Naive thymus-derived CD8-positive, alpha-beta T cell (primary cell): Measurements from ENCODE around the gene MICAL2. TPM values are rescaled to one million over a fixed set of nuclear protein-coding genes. Genes with fewer than 3 reads are reported as not detected.

Experiments
- ATAC-seq, 2 donors: fragments of 150-1000 bp; cut with Tn5 transposase in 1 of 2; sonication (Bioruptor Pico), chemical (Tn5 transposase) in 1 of 2; 1 replicate in 1 of 2; 2 replicates in 1 of 2; pipeline ENCODE4 v1.10.0; 2021; ENCODE audit warnings: mild to moderate bottlenecking in 2 of 2, moderate library complexity in 2 of 2
- POLR2A ChIA-PET: fragments of 350-600 bp; sonication (Branson Sonifier 250); formaldehyde crosslinking; loops from one replicate; lab custom pipeline; 2021; ENCODE audit warnings: antibody characterized with exemption; lab: Charles Lee
- DNase-seq, 10 donors: peaks; one replicate each; pipeline versions ENCODE4 v3.0.0 to v3.0.0-alpha.2; 2020 to 2022
- H3K27ac Mint-ChIP-seq, 10 donors: one replicate each; pipeline ENCODE4 v1.8.0; 2020 to 2022; ENCODE audit warnings: mild to moderate bottlenecking in 10 of 10, mixed read lengths in 10 of 10, moderate library complexity in 4 of 10, inconsistent platforms in 1 of 10
- H3K27me3 Mint-ChIP-seq, 5 donors: one replicate each; pipeline ENCODE4 v1.8.0; 2021 to 2022; ENCODE audit warnings: mixed read lengths in 5 of 5
- H3K36me3 Mint-ChIP-seq, 3 donors: one replicate each; pipeline ENCODE4 v1.8.0; 2020 to 2022; ENCODE audit warnings: mixed read lengths in 3 of 3, mild to moderate bottlenecking in 2 of 3, inconsistent platforms in 1 of 3
- H3K4me1 Mint-ChIP-seq, 4 donors: one replicate each; pipeline ENCODE4 v1.8.0; 2021 to 2022; ENCODE audit warnings: mixed read lengths in 4 of 4
- H3K4me3 Mint-ChIP-seq, 10 donors: one replicate each; pipeline ENCODE4 v1.8.0; 2020 to 2022; ENCODE audit warnings: mild to moderate bottlenecking in 10 of 10, mixed read lengths in 10 of 10, moderate library complexity in 6 of 10, inconsistent platforms in 1 of 10
- H3K9me3 Mint-ChIP-seq, 9 donors: one replicate each; pipeline ENCODE4 v1.8.0; 2020 to 2022; ENCODE audit warnings: mixed read lengths in 9 of 9, mild to moderate bottlenecking in 3 of 9, inconsistent platforms in 1 of 9, moderate library complexity in 1 of 9
- polyA plus RNA-seq, 3 donors: library from polyadenylated mRNA; unstranded; fragments of 300-500 nt; fragmentation: Illumina TruSeq; gene quantifications; one replicate each; pipeline ENCODE4 v1.2.3, GENCODE V29; 2021
- total RNA-seq, 8 experiments: library from RNA in 2 of 8; stranded (reverse) in 2 of 8; gene quantifications; one replicate each; pipeline ENCODE4 v1.2.3 and lab custom pipeline; 2021 to 2026

MICAL2 gene
- total and polyA plus RNA-seq, 5 experiments from 2014 or later = 2.3 to 12.3 (median 5.0) TPM

- H3K27me3 Mint-ChIP-seq = no peaks in the 10 kb centered on the region
- POLR2A ChIA-PET = interaction anchor here (0.7 kb wide), 1 partner anchor 909 kb away, joined by 10 read pairs; no protein-coding TSS in a partner anchor
- no peaks in the 10 kb centered on the region for H3K9me3 Mint-ChIP-seq
- DNase-seq (no peak), ATAC-seq (no peak)
- H3K4me1 Mint-ChIP-seq = peaks cover 7 to 20% (median 16%) of the 10 kb centered on the region in 4 donors
- peak overlapping the region in 1 of 10 donors; percentile 30 for H3K27ac Mint-ChIP-seq
- peak overlapping the region in 1 of 10 donors; percentile 20 for H3K4me3 Mint-ChIP-seq
- H3K36me3 Mint-ChIP-seq = peaks cover 0 to 2% (median 0%) of the 10 kb centered on the region in 3 donors
Measured at GRCh38 chr11:12289667-12290476, 179.5 kb downstream of the MICAL2 start.

- peak overlapping the region in 1 of 10 donors; percentile 30 for H3K27ac Mint-ChIP-seq
- peaks cover 7 to 20% (median 16%) of the 10 kb centered on the region in 4 donors for H3K4me1 Mint-ChIP-seq
- DNase-seq (no peak), ATAC-seq (no peak)
- POLR2A ChIA-PET = no interaction called here
- peak overlapping the region in 1 of 10 donors; percentile 15 for H3K4me3 Mint-ChIP-seq
- peaks cover 0 to 2% (median 0%) of the 10 kb centered on the region in 3 donors for H3K36me3 Mint-ChIP-seq
- H3K9me3 Mint-ChIP-seq = no peaks in the 10 kb centered on the region
- H3K27me3 Mint-ChIP-seq = no peaks in the 10 kb centered on the region
Measured at GRCh38 chr11:12290477-12290922, 180.1 kb downstream of the MICAL2 start.

GRCh38 chr11:12291313-12291712 is 180.9 kb downstream of the MICAL2 start:
- peaks cover 7 to 20% (median 16%) of the 10 kb centered on the region in 4 donors for H3K4me1 Mint-ChIP-seq
- POLR2A ChIA-PET = no interaction called here
- H3K4me3 Mint-ChIP-seq = no peak overlapping the region

GRCh38 chr11:12291766-12292165 is 181.4 kb downstream of the MICAL2 start:
- Mint-ChIP-seq H3K4me3 (no peak overlapping the region), H3K27me3 (no peaks in the 10 kb centered on the region), H3K27ac (no peak overlapping the region), H3K36me3 (peaks cover 0 to 2% (median 0%) of the 10 kb centered on the region in 3 donors), H3K4me1 (peaks cover 7 to 20% (median 16%) of the 10 kb centered on the region in 4 donors), H3K9me3 (no peaks in the 10 kb centered on the region)
- POLR2A ChIA-PET = no interaction called here
- ATAC-seq (no peak), DNase-seq (no peak)

More at GRCh38 chr11:12291313-12291712, 180.9 kb downstream of the MICAL2 start:
- Mint-ChIP-seq H3K9me3 (no peaks in the 10 kb centered on the region), H3K27me3 (no peaks in the 10 kb centered on the region), H3K27ac (peak overlapping the region in 2 of 10 donors; percentile 26 to 49), H3K36me3 (peaks cover 0 to 2% (median 0%) of the 10 kb centered on the region in 3 donors)
- ATAC-seq (no peak), DNase-seq (no peak)

GRCh38 chr11:12292766-12293165 is 182.4 kb downstream of the MICAL2 start:
- POLR2A ChIA-PET = no interaction called here
- Mint-ChIP-seq H3K27me3 (no peaks in the 10 kb centered on the region), H3K4me3 (no peak overlapping the region), H3K9me3 (peaks cover 0 to 3% (median 0%) of the 10 kb centered on the region in 9 donors), H3K36me3 (peaks cover 0 to 2% (median under 1%) of the 10 kb centered on the region in 3 donors), H3K4me1 (peaks cover 7 to 20% (median 16%) of the 10 kb centered on the region in 4 donors), H3K27ac (no peak overlapping the region)
- DNase-seq (no peak), ATAC-seq (no peak)

GRCh38 chr11:12293486-12293885 is 183.1 kb downstream of the MICAL2 start:
- POLR2A ChIA-PET = no interaction called here
- Mint-ChIP-seq H3K9me3 (peaks cover 0 to 10% (median 5%) of the 10 kb centered on the region in 9 donors), H3K27ac (no peak overlapping the region), H3K4me3 (no peak overlapping the region), H3K27me3 (no peaks in the 10 kb centered on the region), H3K36me3 (peaks cover 0 to 7% (median 2%) of the 10 kb centered on the region in 3 donors), H3K4me1 (peaks cover 7 to 20% (median 16%) of the 10 kb centered on the region in 4 donors)
- DNase-seq (no peak), ATAC-seq (no peak)

GRCh38 chr11:12294613-12295012 is 184.2 kb downstream of the MICAL2 start:
- POLR2A ChIA-PET = no interaction called here
- no peak overlapping the region for H3K27ac Mint-ChIP-seq
- DNase-seq (no peak), ATAC-seq (no peak)
- H3K4me3 Mint-ChIP-seq = no peak overlapping the region
- H3K36me3 Mint-ChIP-seq = peaks cover 0 to 18% (median 2%) of the 10 kb centered on the region in 3 donors
- peaks cover 4 to 20% (median 13%) of the 10 kb centered on the region in 4 donors for H3K4me1 Mint-ChIP-seq
- no peaks in the 10 kb centered on the region for H3K27me3 Mint-ChIP-seq
- H3K9me3 Mint-ChIP-seq = peaks cover 0 to 20% (median 12%) of the 10 kb centered on the region in 9 donors

GRCh38 chr11:12295943-12296342 is 185.6 kb downstream of the MICAL2 start:
- H3K9me3 Mint-ChIP-seq = peaks cover 0 to 23% (median 12%) of the 10 kb centered on the region in 9 donors
- H3K4me1 Mint-ChIP-seq = peaks cover 0 to 7% (median under 1%) of the 10 kb centered on the region in 4 donors
- H3K4me3 Mint-ChIP-seq = no peak overlapping the region
- no peak overlapping the region for H3K27ac Mint-ChIP-seq
- peaks cover 0 to 21% (median 2%) of the 10 kb centered on the region in 3 donors for H3K36me3 Mint-ChIP-seq
- no peaks in the 10 kb centered on the region for H3K27me3 Mint-ChIP-seq
- ATAC-seq (no peak), DNase-seq (no peak)
- POLR2A ChIA-PET = no interaction called here

- DNase-seq = no peak
Measured at GRCh38 chr11:12298610-12299009, 188.2 kb downstream of the MICAL2 start.

GRCh38 chr11:12301379-12301778 is 191.0 kb downstream of the MICAL2 start:
- DNase-seq (no peak), ATAC-seq (no peak)
- POLR2A ChIA-PET = no interaction called here
- Mint-ChIP-seq H3K27me3 (no peaks in the 10 kb centered on the region), H3K36me3 (peaks cover 0 to 21% (median 2%) of the 10 kb centered on the region in 3 donors), H3K4me3 (no peak overlapping the region), H3K4me1 (no peaks in the 10 kb centered on the region), H3K9me3 (peaks cover 0 to 23% (median 12%) of the 10 kb centered on the region in 9 donors), H3K27ac (no peak overlapping the region)

More at GRCh38 chr11:12298610-12299009, 188.2 kb downstream of the MICAL2 start:
- Mint-ChIP-seq H3K9me3 (peaks cover 0 to 23% (median 12%) of the 10 kb centered on the region in 9 donors), H3K27me3 (no peaks in the 10 kb centered on the region), H3K4me1 (no peaks in the 10 kb centered on the region), H3K36me3 (peaks cover 0 to 21% (median 2%) of the 10 kb centered on the region in 3 donors), H3K27ac (no peak overlapping the region), H3K4me3 (no peak overlapping the region)
- POLR2A ChIA-PET = no interaction called here
- ATAC-seq = no peak

- POLR2A ChIA-PET = no interaction called here
- ATAC-seq (no peak), DNase-seq (no peak)
- Mint-ChIP-seq H3K9me3 (peaks cover 0 to 15% (median 6%) of the 10 kb centered on the region in 9 donors), H3K27me3 (no peaks in the 10 kb centered on the region), H3K4me1 (no peaks in the 10 kb centered on the region), H3K36me3 (peaks cover 0 to 13% (median 0%) of the 10 kb centered on the region in 3 donors), H3K27ac (no peak overlapping the region), H3K4me3 (no peak overlapping the region)
Measured at GRCh38 chr11:12303421-12304149, 193.2 kb downstream of the MICAL2 start.

- DNase-seq = no peak
- no peak for ATAC-seq
- Mint-ChIP-seq H3K9me3 (peaks cover 0 to 16% (median 5%) of the 10 kb centered on the region in 9 donors), H3K4me3 (no peak overlapping the region), H3K36me3 (peaks cover 0 to 3% (median 0%) of the 10 kb centered on the region in 3 donors), H3K27me3 (no peaks in the 10 kb centered on the region), H3K4me1 (no peaks in the 10 kb centered on the region), H3K27ac (no peak overlapping the region)
- POLR2A ChIA-PET = no interaction called here
Measured at GRCh38 chr11:12306830-12307229, 196.4 kb downstream of the MICAL2 start.
